Left renal cortex interstitium (tissue), 4 donors: Measurements from ENCODE around the gene INO80C. TPM values are rescaled to one million over a fixed set of nuclear protein-coding genes. Genes with fewer than 3 reads are reported as not detected.
A peak's percentile ranks its signal among the peaks of the same experiment; 100 is the strongest.
"Not testable (repeated sequence)": the region's sequence is repeated elsewhere in the genome, so short reads cannot be mapped to it uniquely, and the experiment has no call there.

Experiments
- DNase-seq, 4 donors: peaks; one replicate each; pipeline ENCODE4 v3.0.0-alpha.2; 2013; ENCODE audit warnings: low read depth in 4 of 4, low spot score in 2 of 4, missing footprints in 1 of 4
- polyA plus RNA-seq, 4 donors: library from polyadenylated mRNA; unstranded; fragments of 120-200 nt; gene quantifications; one replicate each; pipeline ENCODE4 v1.2.1, GENCODE V29; 2013; ENCODE audit not compliant: insufficient read length in 4 of 4

Gene INO80C
- polyA plus RNA-seq, 4 donors, result 26.9 to 31.9 (median 30.2) TPM

DNA sequence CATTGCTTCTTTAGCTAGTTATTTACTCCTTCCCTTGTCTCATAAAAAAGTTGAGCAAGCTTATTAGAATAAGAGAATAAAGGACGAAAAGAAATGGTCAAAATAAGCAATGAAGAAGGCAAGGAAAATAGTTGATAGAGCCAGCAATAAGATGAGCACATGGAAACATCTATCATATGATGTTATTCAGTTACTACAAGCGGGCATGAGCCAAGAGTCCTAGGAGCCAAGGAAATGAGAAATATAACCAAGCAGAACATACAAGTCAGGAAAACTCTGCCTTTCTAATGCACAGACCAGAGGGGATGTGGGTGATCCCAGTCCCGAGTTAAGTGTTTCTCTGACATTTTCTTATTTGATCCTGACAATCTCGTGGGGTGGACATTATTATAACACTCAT is 33.9 kb downstream of the INO80C start:
- no peak for DNase-seq

DNA sequence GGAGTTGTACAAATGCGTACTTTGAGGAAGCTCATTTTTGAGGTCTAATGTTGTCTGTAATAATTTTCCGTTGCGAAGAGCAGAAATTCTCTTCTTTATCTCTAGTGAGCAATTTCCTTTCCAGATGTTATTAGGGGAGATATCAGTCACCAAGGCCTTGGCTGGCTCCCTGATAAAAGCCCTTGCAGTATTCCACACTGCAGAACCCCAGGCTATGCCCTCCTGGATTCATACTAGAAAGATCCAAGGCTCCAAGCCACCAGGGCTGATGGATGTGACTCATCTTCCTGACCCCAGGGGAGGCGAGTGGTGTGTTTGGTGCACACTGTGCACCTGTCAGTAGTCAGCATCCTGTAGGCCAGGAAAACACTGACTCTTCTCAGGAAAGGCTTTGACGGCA is 34.7 kb downstream of the INO80C start:
- no peak for DNase-seq

- DNase-seq, result no peak
These were observed 37.0 kb downstream of the INO80C start for GRCh38 chr18:35460736-35461161.

- DNase-seq, result no peak
These were observed 37.8 kb downstream of the INO80C start for GRCh38 chr18:35459997-35460396.

DNA sequence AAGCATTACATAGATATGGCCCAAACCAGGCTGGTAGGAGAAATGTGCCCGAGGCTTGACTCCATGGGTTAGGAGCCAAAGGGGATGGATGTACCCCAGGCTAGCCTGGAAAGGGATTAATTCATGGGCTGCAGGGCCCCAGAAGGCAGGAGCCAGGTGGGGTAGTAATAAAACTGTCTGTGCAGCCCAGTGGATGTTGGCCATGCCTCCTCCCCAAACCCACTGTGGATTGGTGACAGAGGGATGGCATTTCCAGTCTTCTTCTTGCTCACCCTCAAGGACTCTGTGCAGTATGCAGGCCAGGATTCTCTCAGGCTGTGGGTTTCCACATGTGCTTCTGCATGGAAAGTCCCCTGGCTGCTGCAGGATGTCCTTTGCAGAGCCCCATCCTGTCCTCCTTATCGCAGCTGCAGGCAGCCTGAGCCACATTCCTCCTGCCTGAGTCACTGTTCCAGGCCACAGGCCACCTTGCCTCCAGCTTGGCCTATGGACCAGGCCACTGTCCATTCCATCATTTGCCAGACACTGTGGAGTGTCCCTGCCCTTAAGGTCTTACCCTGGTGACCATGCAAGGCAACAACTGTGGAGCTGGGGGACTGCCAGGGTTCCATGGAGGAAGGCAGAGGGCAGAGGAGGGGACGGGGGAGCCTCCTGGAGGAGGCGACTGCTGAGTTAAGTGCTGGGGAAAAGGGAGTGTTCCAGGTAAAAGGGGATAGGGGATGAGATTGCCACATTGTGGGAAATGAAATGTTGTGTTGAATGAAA is 38.9 kb downstream of the INO80C start:
- peak in 1 of 4 donors; percentile 6 for DNase-seq

- peak in 2 of 4 donors; percentile 38 to 40 for DNase-seq
These were observed 39.5 kb downstream of the INO80C start for GRCh38 chr18:35458271-35458670.

DNA sequence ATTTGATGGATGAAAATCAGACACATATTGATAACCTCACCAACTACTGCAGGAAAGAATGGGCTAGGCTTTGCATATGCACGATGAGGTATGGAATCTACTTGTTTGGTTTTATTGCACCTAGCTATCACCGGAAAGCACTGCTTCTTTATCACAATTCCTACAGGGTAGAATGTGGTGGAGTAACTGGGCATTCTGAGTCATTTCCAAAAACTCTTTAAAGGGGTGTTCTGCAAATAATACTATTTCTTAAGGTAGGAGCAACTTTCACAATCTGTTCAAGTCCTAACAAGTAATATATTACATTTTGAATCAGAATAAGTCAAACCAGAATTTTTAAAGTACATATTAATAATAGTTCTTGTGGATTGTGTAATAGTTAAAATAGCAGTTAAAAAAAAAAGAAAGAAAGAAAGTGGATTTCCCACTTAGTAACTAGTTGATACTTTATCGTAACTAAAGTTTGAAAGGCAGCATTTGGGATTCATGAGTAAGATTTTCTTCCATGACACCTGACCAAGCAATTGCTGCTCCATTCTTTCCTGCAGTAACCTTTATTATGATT is 40.5 kb downstream of the INO80C start:
- no peak for DNase-seq

DNA sequence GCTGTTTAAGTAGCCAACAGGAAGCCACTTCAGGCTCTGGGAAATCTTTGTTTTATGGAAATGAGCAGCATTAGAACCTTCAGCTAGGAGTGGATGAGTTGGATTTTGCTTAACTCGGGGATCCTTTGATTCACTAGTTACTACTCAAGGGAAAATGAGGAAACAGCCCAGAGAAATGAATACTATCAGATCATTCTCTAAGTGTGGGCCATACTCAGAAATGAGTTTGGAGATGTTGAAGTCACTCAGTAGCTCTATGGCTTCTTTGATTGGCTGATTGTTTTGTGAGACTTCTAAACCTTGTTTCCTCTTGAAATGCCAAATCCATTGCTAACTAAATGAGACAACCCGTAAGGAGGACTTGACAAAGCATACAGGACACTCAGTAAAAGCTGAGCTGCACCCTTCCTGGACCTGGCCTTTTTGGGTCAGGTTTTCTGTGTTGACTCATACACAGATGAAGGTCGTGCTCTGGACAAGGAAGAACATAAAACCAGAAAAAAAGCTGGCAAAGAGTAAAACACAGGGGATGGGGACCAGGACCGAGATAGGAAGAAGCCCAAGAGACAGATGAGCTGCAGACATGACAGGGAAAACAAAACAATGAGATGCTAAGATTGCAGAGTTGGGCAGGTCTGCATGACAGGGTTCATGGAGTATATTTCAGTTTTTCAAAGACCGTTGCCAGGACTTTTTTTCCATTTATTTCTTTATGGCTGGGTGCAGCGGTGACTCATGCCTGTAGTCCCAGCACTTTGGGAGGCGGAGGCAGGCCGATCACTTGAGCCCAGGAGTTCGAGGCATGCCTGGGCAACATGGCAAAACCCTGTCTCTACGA is 41.6 kb downstream of the INO80C start:
- DNase-seq, result no peak

GRCh38 chr18:35454803-35455202 is 43.0 kb downstream of the INO80C start:
- DNase-seq, result no peak

GRCh38 chr18:35453065-35453464 is 44.7 kb downstream of the INO80C start:
- not testable (repeated sequence) for DNase-seq

- DNase-seq, result no peak
These were observed 45.8 kb downstream of the INO80C start for GRCh38 chr18:35451916-35452315.

GRCh38 chr18:35451032-35451431 is 46.7 kb downstream of the INO80C start:
- no peak for DNase-seq

GRCh38 chr18:35444636-35445035 is 53.1 kb downstream of the INO80C start:
- no peak for DNase-seq

- no peak for DNase-seq
These were observed 53.9 kb downstream of the INO80C start for GRCh38 chr18:35443847-35444246.

DNA sequence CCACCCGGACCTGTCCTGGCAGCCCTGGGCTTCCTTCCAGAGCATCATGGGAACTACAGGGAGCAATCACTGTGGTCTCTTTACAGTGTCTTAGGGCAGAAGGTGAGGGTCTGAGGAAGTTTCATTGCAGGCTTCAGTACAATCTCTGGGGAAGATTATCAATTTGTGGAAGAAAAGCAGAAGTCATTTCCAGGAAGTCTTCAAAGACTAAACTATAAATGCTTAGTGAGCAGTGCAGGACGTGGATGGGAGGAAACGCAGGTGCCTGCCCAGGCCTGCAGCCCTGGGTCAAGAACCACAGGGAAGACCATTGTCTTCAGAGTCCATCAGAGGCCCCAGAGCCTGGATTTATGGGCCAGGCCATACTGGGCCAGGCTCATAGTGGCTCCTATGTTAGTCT is 54.3 kb downstream of the INO80C start:
- DNase-seq, result no peak

GRCh38 chr18:35442701-35443100 is 55.1 kb downstream of the INO80C start:
- DNase-seq, result no peak

DNA sequence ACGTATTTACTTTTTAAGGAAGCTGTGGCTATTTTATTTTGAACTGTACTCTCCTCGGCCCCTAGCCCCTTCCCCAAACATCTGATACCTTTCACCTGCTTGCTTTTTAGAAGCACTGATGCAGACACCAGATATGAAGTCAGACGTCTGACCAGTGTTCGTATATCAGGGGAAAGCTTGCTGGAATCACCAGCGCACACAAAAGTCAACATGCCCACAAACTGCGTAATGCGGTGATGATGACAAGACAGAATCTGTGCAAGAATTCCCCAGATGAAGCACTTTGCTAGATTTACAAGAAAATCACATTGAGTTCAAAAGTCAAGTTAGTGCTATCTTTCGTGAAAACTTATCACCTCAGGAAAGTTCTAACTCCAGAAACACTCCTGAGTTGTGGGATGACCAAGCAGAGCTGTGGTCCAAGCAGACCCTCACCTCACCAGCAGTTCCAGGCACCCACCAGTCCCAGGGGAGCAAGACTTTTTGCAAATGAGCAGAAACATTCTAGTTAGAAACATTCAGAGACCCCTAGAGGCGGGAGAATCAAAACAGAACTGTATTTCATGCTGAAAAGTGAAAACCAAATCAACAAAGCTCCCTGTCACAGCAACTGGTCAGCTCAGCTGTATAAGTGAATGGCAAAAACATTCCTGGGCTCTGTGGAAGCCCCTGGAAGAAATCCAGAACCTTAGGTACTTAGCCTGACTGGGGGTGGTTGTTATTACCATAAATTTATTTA is 55.7 kb downstream of the INO80C start:
- DNase-seq, result no peak

DNA sequence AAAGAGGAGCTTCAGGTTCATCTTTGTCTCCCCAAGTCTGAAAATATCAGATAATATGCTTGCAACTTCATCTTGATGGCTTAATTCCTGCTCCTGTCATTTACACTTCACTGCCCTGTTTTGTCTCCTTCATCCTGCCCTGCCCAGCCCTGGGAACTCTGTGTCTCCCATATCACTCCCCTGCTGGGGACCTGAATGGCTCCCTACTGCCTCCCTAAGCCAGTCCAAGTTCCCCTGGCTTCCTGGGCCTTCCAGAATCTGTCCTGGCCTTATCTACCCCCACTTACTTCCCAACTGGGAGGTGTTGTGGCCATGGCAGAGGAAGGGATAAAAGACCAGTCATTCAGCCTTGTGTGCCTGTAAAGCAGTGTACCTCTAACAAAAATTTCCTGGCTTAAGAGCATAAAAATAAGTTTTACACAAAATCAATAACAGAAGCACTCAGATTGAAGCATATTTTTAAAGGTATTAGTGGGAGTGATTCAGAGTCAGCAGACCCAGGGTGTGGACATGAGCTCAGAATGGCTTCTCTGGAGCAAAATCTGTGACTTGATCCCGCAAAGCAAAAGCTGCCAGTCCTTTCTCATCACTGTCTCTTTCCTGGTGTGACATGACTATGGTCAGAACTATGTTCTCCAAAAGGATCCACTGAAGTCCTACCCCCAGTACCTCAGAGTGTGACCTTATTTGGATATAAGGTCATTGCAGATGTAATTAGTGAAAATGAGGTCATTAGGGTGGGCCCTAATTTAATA is 59.1 kb downstream of the INO80C start:
- no peak for DNase-seq

DNA sequence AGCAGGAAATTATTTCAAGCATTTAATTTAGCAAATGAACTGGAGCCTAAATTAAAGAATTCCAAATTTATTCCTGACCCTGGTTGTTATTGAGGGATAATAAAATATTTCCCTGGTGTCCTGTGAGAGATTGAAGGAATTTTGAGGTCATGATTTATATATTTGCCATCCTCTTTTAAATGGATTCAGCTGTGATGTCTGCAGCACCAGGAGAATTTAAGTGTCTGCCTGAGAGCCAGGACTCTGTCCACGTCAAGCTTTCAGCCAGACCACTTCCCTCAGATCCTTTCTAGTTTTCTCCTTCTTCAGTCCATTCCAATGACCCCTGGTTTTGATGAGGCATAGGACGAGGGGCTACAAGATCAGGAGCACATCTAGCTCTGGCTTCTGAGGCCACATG is 59.9 kb downstream of the INO80C start:
- no peak for DNase-seq

GRCh38 chr18:35436076-35436649 is 61.6 kb downstream of the INO80C start:
- DNase-seq, result no peak
